ENCODE data around the gene PIGU. TPM values are rescaled to one million over a fixed set of nuclear protein-coding genes. Genes with fewer than 3 reads are reported as not detected.
A peak's percentile ranks its signal among the peaks of the same experiment; 100 is the strongest.

PIGU gene
- total RNA-seq, 1 donor = 13.0 TPM

- no peak for DNase-seq (ENCODE audit: low read depth)
- no peak overlapping the region for H3K4me3 ChIP-seq (ENCODE audit: low read depth, low read length)
- TF ChIP-seq CTCF (IDR thresholded peaks at IDR 0.05; ENCODE audit: insufficient read depth, low read depth, low read length) = no peak
Observed at GRCh38 chr20:34693414-34693813, 16.5 kb upstream of the PIGU start.

GRCh38 chr20:34691838-34692237, 14.9 kb upstream of the PIGU start:
- TF ChIP-seq CTCF (IDR thresholded peaks at IDR 0.05; ENCODE audit: insufficient read depth, low read depth, low read length) = no peak
- DNase-seq (ENCODE audit: low read depth) = no peak
- H3K4me3 ChIP-seq (ENCODE audit: low read depth, low read length) = no peak overlapping the region

- no peak for TF ChIP-seq CTCF (IDR thresholded peaks at IDR 0.05; ENCODE audit: insufficient read depth, low read depth, low read length)
- peak; percentile 43 for DNase-seq (ENCODE audit: low read depth)
- no peak overlapping the region for H3K4me3 ChIP-seq (ENCODE audit: low read depth, low read length)
Observed at GRCh38 chr20:34689486-34689885, 12.6 kb upstream of the PIGU start.

GRCh38 chr20:34683667-34684066, 6.8 kb upstream of the PIGU start:
- H3K4me3 ChIP-seq (ENCODE audit: low read depth, low read length) = no peak overlapping the region
- no peak for DNase-seq (ENCODE audit: low read depth)
- TF ChIP-seq CTCF (IDR thresholded peaks at IDR 0.05; ENCODE audit: insufficient read depth, low read depth, low read length) = no peak

GRCh38 chr20:34680586-34681175, 3.8 kb upstream of the PIGU start:
- TF ChIP-seq CTCF (IDR thresholded peaks at IDR 0.05; ENCODE audit: insufficient read depth, low read depth, low read length) = no peak
- peak; percentile 43 for DNase-seq (ENCODE audit: low read depth)
- H3K4me3 ChIP-seq (ENCODE audit: low read depth, low read length) = no peak overlapping the region

- peak overlapping the region; percentile 81 for H3K4me3 ChIP-seq (ENCODE audit: low read depth, low read length)
- no peak for TF ChIP-seq CTCF (IDR thresholded peaks at IDR 0.05; ENCODE audit: insufficient read depth, low read depth, low read length)
- DNase-seq (ENCODE audit: low read depth) = no peak
Observed at GRCh38 chr20:34675993-34676641, 775 bp downstream of the PIGU start.

- no peak for TF ChIP-seq CTCF (IDR thresholded peaks at IDR 0.05; ENCODE audit: insufficient read depth, low read depth, low read length)
- H3K4me3 ChIP-seq (ENCODE audit: low read depth, low read length) = no peak overlapping the region
- no peak for DNase-seq (ENCODE audit: low read depth)
Observed at GRCh38 chr20:34675561-34675960, 1.3 kb downstream of the PIGU start.

Measured in fibroblast of villous mesenchyme (primary cell).